GM21576 (cell line): ENCODE measurements around the gene EPB41L1.

ENCODE experiments used
- ATAC-seq: cut with Tn5 transposase; IDR thresholded peaks from one replicate; pipeline ENCODE4 v1.9.1; 2021; ENCODE audit warnings: mild to moderate bottlenecking, moderate library complexity; ENCODE audit not compliant: unreplicated experiment

EPB41L1 gene

DNA sequence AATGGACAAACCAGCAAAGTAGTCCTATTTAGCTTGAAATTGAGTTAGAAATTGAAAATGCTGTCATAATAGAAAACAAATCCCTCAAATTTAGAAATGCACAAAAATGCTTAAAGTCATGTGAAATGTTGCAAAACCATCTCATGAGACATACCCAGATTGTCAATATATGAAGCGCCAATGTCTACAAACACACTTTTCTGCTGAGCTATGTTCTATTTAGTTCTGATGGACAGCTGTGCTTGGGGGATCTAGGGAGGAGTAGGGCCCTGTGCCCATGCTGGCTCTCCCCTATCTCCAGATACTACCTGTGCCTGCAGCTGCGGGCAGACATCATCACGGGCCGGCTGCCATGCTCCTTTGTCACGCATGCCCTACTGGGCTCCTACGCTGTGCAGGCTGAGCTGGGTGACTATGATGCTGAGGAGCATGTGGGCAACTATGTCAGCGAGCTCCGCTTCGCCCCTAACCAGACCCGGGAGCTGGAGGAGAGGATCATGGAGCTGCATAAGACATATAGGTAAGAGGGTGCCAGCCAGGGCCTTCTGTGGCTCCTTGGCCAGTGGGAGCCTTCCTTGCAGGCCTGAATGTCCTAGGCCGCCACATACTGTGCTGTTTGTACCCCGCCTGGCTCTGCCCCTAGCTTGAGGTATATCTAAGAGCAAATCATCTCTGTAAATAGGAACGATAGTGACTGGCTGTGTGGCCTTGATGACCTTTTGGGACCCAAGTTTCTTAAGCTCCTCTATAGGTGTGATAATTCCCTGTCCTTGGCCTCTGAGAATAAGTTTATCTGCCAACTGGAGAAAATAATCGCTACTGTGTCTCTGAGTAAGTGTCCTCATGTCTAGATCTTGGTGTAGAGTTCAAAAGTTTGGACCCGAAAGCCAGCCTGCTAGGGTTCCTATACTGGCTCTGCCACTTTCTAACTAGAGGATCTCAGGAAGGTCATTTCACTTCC, 30.6 kb downstream of the EPB41L1 start:
- no peak for ATAC-seq

DNA sequence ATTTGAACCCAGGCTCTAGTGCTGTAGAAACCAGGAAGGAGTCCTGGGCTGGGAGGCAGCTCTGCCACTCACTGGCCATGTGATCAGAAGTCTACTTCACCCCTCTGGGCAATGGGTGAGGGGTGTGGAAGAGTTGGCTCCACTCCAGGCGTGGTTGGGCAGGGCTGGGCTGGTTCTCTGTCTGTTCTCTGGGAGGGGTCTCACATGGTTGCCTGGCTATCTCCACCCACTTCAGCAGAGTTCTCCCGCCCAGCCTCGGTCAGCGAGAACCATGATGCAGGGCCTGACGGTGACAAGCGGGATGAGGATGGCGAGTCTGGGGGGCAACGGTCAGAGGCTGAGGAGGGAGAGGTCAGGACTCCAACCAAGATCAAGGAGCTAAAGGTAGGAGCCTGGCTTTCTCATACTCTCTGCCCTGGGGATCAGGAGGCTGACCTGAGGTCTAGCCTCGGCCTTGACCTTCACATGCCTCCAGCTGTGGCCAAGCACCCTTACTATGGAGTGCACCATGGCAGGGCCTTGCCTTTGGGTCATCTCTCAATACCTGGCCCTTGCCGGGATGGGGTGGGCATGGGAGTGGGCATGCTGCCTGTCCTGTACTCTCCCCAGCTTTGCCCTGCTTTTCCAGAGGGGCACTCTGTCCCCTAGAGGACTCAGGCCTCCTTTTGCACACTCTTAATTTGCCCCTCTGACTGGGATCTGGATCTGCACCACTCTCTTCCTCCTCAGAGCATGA, 39.6 kb downstream of the EPB41L1 start:
- ATAC-seq = no peak

DNA sequence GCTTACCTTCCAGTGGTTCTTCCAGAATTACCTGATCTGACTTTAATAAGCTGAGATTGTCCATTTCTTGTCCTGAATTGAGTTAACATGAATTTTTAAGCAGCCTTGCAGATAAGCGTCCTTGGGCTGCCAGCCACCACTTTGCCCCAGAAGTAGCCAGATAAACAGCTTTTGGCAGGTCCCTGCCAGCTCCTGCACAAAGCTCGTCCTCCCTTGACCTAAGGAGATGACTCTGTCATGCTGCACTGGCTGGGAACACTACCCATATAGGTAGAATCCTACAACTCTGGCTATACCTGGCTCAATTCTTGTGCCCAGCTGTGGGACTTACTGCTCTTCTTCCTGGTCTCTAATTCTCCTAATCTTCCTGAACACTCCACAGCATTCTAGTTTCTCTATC, 42.1 kb downstream of the EPB41L1 start:
- ATAC-seq = no peak

DNA sequence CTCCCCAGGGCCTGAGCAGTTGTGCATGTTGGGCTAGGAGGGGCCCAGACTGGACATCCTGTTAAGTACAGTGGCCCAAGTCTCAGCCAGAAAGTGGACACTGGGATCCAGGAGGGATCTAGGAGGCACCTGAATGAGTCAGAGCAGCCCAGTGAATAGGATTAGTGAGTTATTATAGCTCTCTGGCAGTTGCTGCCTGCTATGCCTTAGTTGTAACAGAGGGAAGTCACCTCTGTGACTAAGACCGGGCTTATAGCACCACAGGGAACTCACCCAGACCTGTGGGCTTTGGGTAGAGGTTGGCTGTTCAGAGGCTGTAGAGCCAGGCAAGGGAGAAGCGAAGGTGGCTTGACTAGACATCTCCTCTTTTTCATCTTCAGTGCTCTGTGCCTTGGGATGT, 42.7 kb downstream of the EPB41L1 start:
- no peak for ATAC-seq

DNA sequence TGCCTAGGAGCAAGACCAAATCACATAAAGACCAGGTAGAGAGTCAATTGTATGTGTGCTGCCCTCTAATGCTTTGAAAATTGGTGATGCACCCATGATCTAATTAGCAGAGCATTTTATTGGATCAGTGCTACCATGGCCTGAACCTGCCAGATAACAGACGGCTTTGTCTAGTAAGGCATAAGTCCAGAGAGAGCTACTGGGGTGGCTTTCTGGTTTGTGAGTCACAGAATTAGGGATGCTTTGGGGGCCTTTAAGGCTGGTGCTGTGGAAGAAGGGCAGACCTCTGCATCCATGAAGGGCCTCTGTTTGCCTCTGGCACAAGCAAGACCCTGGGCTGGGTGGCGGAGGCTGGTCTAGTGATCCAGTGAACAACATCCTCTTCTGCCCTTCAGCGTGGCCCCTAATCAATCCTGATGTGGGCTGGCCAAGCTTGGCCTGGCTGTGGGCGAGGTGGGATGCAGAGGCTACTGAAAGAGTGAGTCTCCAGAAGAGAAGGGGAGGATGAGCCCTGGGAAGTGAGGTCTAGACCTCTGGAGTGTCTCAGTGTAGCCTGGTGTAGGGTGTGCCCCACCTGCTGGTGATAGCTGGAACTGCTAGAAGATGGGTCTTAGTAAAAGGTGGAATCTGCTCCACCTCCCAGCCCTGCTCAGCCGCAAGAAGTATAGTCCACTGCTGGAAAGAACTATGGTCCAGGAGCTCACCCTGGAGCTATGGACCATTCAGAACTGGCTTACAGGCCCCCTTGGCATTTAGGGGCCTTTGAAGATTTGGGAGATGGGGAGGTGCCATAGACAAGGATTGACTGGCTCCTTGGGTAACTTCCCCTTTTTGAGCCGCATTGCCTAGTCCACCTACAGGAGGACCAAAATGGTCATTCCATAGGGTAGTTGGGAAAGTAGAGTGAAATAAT, 45.1 kb downstream of the EPB41L1 start:
- ATAC-seq = no peak

DNA sequence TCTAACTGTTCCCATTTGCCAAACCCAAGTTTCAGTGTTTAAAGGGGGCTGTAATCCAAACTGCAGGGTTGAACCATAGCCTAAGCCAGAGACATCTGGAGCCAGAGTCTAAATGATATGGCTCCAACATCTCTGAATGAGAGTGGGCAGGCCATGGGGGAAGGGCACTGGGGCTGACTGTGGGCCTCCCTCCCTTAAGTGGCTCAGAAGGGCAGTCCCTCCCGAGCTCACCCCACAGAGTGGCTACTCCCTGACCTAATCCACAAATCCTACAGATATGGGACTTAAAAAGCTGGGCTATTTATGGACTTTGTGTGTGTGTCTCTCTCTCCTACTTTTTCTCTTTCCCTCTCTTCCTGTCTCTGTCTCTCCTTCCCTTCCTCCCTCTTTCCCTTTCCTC, 45.9 kb downstream of the EPB41L1 start:
- no peak for ATAC-seq

DNA sequence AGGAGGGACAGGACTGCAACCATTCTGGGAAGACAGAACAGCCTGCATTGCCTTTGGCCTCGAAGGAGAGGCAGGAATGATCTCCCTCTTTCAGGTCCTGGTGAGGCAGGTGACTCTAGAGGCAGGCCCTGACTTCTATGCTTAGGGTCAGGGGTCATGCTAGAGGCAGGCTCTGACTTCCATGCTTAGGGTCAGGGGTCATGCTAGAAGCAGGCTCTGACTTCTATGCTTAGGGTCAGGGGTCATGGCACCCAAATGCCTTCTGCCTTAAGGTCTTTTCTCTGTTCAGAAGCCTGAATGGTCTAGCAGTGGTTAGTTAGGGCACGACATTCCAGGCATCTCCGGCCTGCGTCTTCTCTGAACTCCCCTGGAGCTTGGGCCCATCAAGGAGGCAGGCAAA, 46.7 kb downstream of the EPB41L1 start:
- ATAC-seq = no peak

DNA sequence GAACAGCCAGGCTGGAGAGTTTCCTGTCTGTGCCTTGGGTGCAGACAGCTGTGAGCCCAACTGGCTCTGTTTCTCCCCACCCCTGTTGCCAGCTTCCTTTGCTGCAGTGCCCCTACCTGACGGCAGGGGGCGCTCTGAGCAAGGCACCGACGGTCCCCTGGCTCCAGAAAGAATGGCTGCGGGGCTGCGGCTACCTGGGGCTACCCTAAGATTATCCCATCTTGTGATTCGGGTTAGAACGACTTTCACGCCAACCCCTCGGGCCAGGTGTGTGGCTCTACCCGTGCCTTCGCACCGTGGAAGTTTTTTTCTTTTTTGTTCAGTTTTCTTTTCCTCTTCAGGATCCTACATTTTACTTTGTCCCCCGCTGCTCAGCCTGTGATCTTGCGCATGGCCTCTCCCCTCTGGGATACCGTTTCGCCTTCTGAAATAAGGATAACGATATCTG, 48.4 kb downstream of the EPB41L1 start:
- no peak for ATAC-seq

DNA sequence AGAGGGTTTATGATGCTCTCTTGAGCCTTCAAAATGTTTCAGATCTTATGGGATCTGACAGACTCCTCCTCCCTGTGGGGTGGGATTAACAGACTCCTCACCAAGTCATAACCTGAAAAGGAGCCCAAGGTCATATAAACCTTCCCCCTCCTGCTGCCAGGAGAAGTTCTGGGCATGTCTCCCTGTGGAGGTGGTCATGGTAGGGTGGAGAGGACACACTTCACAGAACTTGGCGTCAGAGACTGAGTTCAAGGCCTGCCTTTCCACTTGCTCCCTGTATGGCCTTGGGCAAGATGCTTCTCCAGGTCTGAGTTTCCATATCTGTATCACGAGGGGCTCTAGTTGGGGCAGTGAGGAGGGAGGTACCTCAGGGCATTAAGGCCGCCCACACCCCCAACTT, 49.3 kb downstream of the EPB41L1 start:
- ATAC-seq = no peak

DNA sequence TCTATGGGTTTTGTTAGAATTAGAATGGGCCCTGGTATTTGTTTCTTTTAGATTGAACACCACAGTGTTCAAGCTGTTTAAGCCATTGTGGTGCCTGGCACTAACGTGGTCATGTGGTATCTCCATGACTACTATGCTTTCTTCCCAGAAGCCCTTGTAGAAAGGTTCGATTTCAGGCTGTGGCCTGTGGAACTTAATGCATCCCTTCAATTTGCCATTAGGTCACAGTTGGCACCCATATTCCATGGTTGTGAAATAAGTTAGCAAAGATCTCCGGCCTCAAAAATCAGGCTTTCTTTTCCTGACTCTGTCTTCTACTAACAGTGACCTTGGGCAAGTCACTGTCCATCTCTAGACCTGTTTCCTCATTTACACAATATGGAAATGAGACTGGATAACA, 50.5 kb downstream of the EPB41L1 start:
- ATAC-seq = no peak

DNA sequence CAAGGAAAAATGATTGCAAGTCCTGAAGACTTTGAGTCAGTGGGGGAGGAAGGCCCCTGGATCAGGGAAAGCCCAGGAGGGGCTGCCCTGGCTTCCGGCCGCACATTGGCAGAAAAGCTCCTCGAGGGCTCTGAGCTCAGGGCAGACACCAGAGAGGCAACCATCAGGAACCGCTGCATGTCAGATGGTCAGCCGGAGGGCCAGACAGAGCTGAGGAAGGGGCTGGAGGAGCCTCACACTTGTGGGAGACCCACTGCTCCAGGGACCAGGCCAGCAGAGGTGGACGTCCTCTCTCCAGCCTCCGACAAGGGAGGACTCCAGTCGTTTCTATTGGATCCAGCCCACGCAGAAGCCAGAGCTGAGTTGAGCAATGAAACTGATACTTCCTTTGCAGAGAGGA, 51.5 kb downstream of the EPB41L1 start:
- ATAC-seq = no peak

DNA sequence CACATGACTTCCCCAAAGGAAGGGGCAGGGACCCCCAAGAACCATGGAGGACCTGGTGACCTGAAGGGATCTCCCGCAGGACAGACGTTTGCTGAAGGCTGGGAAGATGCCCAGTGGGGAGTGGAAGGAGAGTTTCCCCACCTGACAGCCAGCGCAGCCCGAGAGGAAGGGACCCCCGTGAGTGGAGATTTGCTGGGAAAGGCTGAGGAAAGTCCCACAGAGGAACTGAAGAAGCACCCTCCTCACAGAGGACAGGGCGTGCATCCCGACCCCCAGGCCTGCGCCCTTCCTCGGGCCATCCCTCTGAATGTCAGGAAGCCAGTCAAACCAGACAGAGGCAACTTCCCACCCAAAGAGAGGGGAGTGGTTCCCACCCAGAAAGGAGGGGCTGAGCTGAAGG, 52.1 kb downstream of the EPB41L1 start:
- ATAC-seq = no peak

DNA sequence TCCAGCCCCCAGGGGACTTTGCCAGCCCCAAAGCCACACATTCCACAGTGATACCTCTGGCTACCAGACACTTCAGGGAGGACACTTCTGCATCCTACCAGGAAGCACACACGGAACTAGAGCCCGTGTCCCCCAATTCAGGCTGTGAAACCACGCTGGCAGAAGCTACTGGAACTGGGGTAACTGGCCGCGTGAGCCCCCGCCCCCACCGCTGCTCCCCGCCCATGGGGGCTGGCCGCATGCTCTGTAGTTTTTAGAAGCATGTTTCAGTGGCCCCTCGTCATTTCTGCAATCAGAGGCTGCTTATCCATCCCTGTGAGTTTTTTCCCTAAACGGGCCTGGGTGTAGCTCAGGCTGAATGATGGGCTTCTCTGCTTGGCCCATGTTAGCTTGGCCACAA, 53.1 kb downstream of the EPB41L1 start:
- ATAC-seq = no peak

DNA sequence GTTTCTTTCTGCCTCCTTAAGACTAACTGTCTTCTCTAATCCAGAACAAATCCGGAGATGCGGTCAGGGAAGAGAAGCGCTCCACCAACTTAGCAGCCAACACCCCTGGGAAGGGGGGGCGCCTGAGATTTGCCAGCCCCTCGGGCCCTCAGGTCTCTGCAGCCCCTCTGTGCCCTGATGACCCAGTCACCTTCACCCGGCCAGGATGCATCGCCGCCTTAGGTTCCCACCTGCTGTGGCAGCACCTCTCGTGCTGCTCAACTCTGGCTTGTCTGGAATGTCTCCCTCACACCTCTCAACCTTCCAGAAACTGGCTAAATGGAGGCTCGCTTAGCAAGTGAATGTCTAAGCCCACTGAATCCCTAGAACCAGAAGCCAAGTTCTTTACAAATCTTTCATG, 53.7 kb downstream of the EPB41L1 start:
- no peak for ATAC-seq

DNA sequence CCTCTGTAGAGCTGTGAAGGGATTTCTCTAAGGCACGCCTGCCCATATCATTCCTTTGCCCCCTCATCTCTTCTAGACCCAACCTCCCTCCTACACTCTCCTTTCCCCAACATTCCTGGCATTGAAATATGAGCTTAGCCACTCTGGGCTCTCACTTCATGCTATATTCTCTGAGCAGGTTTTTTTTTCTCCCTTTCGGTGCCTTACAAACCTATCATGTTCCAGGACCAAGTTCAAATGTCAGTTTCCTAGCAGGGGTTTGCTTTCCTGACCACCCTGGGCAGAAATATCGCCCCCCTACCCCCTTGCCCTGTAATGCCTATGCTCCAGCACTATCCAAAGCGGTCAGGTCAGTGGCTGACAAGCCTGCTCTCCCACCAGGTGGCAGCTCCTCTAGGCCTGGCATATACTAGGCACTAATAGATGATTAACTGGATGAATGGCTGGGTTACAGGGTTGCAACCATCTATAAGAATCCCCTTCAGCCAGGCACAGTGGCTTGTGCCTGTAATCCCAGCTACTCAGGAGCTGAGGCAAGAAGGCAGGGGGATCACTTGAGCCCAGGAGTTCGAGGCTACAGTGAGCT, 56.0 kb downstream of the EPB41L1 start:
- ATAC-seq = no peak

DNA sequence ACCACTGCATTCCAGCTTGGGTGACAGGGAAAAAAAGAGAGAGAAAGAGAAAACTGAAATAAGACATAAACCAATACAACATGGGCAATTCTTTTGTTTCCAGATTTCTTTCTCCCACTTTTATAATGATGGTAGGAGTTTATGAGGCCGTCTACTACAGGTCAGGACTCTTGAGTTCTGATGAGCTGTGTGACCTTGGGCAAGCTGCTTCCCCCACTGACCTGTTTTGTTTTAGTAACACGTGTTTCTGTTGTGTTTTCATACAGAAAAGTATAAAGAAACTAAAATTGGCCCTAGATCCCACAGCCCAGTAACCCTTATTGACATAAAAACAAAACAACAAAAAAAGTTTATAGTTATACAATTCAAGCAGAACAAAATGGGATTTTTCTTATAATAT, 58.8 kb downstream of the EPB41L1 start:
- no peak for ATAC-seq

DNA sequence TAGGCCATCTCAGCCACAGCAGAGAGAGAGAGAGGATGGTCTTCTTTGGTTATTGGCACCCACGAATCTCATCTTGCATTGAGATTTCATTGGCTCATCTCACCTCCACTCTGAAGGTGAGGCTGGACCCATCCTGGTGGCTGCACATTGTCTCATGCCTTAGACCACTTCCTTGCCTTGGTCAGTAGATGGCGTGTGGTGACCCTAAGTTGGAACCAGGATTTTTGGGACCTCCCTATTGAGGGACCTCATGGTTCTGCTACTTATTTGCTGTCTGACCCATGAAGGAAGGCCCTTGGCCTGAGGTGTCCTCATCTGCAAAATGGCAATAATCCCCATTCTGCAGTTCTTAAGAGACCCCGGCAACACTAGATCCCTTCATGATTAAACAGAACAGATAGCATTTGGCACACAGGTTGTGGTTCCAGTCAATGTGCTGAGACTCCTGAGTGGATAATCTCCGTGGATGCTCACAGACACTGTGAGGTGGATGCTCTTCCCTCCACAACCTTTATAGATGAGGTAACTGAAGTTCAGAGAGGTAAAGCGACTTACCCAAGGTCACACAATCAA, 60.2 kb downstream of the EPB41L1 start:
- no peak for ATAC-seq

DNA sequence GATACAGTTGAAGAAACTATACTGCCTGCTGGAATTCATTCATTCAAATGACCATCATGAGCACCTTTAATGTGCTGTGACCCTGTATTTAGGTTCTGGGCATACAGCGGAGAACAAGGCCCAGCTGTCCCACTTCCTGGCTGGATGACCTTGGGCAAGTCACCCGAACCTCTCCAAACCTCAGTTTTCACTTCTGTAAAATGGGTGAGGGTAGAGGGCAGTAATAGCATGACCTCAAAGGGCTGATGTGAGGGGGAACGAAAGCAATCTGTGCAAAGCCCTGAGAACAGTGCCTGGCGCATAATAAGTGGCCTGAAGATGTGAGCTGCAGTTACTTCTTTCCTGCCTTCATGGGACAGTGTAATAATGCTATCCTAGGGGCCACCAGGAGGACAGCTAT, 61.2 kb downstream of the EPB41L1 start:
- ATAC-seq = no peak

DNA sequence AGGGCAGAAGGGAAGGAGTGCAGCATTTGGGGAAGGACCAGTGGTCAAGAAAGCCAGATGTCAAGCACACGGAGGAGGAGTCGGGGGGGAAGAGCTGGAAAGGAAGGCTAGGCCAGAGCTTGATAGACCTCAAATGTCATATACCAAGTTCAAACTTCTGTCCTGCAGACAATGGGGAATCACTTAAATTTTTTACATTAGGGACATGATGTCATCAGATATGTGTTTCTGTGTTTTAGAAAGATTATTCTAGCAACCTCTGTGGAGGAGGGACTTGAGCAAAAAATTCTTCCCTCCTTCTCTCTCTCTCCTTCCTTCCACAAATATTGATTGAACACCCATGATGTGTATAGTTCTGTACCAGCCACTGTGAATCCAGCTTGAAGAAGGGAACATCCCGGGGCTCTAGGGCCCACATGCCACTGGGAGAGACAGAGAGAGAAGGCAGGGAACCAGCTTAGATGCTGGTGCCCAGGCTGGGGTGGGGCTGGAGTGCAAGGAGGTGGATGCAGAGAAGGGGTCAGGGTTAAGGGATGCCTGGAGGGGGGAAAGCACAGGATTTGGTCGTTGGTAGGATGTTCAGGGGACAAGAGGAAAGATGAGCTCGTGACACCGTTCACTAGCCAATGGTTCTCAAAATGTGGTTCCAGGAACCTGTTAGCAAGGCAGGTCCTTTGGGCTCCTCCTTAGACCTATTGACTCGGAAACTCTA, 61.9 kb downstream of the EPB41L1 start:
- no peak for ATAC-seq

DNA sequence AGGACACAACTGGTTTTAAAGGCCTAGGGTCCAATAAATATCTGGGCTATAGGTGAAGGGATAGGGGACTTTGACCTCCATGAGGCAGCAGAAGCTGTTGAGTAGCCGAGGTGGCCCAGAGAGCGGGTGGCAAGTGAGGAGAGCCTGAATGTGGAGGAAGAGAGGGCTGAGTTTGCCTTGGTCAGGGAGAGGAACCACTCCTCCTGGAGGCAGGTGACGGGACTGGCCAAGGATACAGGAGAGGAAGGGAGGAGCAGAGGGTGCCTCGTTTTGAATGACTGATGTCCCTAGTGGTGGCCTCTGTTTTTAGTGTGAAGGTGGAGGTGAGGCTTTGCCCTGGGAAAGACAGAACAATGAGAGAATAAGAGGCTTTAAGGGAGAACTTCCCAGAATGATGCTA, 62.7 kb downstream of the EPB41L1 start:
- no peak for ATAC-seq
